Gastrocnemius medialis (tissue), 4 donors: ENCODE results near the gene DENND1A.

Experiments
- POLR2A ChIP-seq, 2 donors: fragments of 450-650 bp; IDR thresholded peaks; one replicate each; pipeline ENCODE4 v1.6.1; 2017; ENCODE audit warnings: antibody characterized with exemption in 2 of 2, mild to moderate bottlenecking in 2 of 2, moderate library complexity in 2 of 2
- TF ChIP-seq, protein P1 (sequence below), 5 experiments: fragments of 450-650 bp in 3 of 5; fragments of 200-600 bp in 2 of 5; sonication (generic) in 2 of 5; IDR thresholded peaks in 4 of 5; conservative IDR thresholded peaks in 1 of 5; 1 replicate in 4 of 5; 2 replicates in 1 of 5; pipeline ENCODE4 v1.5.1; 2016 to 2019; ENCODE audit warnings: antibody characterized with exemption in 5 of 5, mild to moderate bottlenecking in 3 of 5, moderate library complexity in 3 of 5

DNA sequence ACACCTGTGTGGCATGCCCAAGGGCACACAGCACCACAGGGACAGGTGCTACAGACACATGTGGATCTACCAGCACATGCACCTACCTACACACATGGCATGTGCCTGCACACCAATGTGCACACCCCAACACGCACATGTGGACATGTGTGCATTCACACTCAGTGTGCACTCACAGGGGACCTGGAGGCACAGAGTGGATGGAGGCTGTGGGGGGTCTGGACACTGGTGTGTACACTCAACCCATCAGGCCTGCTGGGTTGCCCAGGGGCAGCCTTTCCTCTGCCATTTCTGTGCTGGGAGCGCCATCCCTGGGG is 572.2 kb downstream of the DENND1A start:
- TF ChIP-seq POLR2A (IDR thresholded peaks at IDR 0.05) = no peak
- TF ChIP-seq, protein P1, sequence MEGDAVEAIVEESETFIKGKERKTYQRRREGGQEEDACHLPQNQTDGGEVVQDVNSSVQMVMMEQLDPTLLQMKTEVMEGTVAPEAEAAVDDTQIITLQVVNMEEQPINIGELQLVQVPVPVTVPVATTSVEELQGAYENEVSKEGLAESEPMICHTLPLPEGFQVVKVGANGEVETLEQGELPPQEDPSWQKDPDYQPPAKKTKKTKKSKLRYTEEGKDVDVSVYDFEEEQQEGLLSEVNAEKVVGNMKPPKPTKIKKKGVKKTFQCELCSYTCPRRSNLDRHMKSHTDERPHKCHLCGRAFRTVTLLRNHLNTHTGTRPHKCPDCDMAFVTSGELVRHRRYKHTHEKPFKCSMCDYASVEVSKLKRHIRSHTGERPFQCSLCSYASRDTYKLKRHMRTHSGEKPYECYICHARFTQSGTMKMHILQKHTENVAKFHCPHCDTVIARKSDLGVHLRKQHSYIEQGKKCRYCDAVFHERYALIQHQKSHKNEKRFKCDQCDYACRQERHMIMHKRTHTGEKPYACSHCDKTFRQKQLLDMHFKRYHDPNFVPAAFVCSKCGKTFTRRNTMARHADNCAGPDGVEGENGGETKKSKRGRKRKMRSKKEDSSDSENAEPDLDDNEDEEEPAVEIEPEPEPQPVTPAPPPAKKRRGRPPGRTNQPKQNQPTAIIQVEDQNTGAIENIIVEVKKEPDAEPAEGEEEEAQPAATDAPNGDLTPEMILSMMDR (IDR thresholded peaks at IDR 0.05 in 4 of 5, conservative IDR thresholded peaks at IDR 0.05 in 1 of 5) = no peak
